WTC11 (cell line): Measurements from ENCODE around the gene TMEM236. TPM values are rescaled to one million over a fixed set of nuclear protein-coding genes. Genes with fewer than 3 reads are reported as not detected.

Experiments used
- ATAC-seq: fragments of 200-7000 bp; cut with Tn5 transposase; 2 replicates; pipeline ENCODE4 v1.10.0; 2021; ENCODE audit warnings: mild to moderate bottlenecking, moderate library complexity
- CTCF ChIA-PET: fragments of 300-600 bp; sonication (Branson Sonifier 250); formaldehyde crosslinking; loops from one replicate; lab custom pipeline; 2021; ENCODE audit warnings: antibody characterized with exemption; lab: Charles Lee
- POLR2A ChIA-PET: fragments of 350-600 bp; sonication (Branson Sonifier 250); formaldehyde crosslinking; loops from one replicate; lab custom pipeline; 2021; ENCODE audit warnings: antibody characterized with exemption; lab: Charles Lee
- DNase-seq: peaks from one replicate; pipeline ENCODE4 v3.0.0; 2021; ENCODE audit warnings: low spot score
- H3K27ac Mint-ChIP-seq: 2 replicates; pipeline ENCODE4 v1.8.0; 2021; ENCODE audit warnings: mixed read lengths
- H3K27me3 Mint-ChIP-seq: 2 replicates; pipeline ENCODE4 v1.8.0; 2021; ENCODE audit warnings: low read depth, mild to moderate bottlenecking, moderate library complexity, mixed read lengths
- H3K36me3 Mint-ChIP-seq: 2 replicates; pipeline ENCODE4 v1.8.0; 2021; ENCODE audit warnings: mixed read lengths
- H3K4me1 Mint-ChIP-seq: 2 replicates; pipeline ENCODE4 v1.8.0; 2022; ENCODE audit warnings: mixed read lengths
- H3K4me3 Mint-ChIP-seq: 2 replicates; pipeline ENCODE4 v1.8.0; 2021; ENCODE audit warnings: mild to moderate bottlenecking, moderate library complexity, mixed read lengths
- H3K9me3 Mint-ChIP-seq: 2 replicates; pipeline ENCODE4 v1.8.0; 2021; ENCODE audit warnings: mixed read lengths
- EMX1 ChIP-seq: fragments of 250-450 bp; sonication (Bioruptor Pico); IDR thresholded peaks from 2 replicates; pipeline ENCODE4 v1.8.0; 2021; ENCODE audit warnings: mild to moderate bottlenecking
- FOXP1 ChIP-seq: sonication (generic); formaldehyde crosslinking; IDR thresholded peaks from 2 replicates; pipeline ENCODE4 v1.8.0; 2022; ENCODE audit warnings: missing genetic modification reagents, mild to moderate bottlenecking, moderate library complexity, borderline replicate concordance
- IRF1 ChIP-seq: sonication (generic); formaldehyde crosslinking; IDR thresholded peaks from 2 replicates; pipeline ENCODE4 v1.8.0; 2023; ENCODE audit warnings: missing genetic modification reagents
- JUN ChIP-seq: sonication (generic); formaldehyde crosslinking; IDR thresholded peaks from 2 replicates; pipeline ENCODE4 v1.8.0; 2023; ENCODE audit warnings: mild to moderate bottlenecking, missing genetic modification reagents
- MLX ChIP-seq: sonication (generic); formaldehyde crosslinking; IDR thresholded peaks from 2 replicates; pipeline ENCODE4 v1.8.1; 2023; ENCODE audit warnings: mild to moderate bottlenecking, missing genetic modification reagents, moderate library complexity
- MXD4 ChIP-seq: fragments of 250-450 bp; sonication (Bioruptor Pico); IDR thresholded peaks from 2 replicates; pipeline ENCODE4 v1.8.0; 2021; ENCODE audit warnings: mild to moderate bottlenecking, moderate library complexity, borderline replicate concordance
- OVOL2 ChIP-seq: fragments of 250-450 bp; sonication (Bioruptor Pico); IDR thresholded peaks from 2 replicates; pipeline ENCODE4 v1.9.0; 2021; ENCODE audit warnings: mild to moderate bottlenecking, borderline replicate concordance
- RELA ChIP-seq: sonication (generic); formaldehyde crosslinking; IDR thresholded peaks from 2 replicates; pipeline ENCODE4 v1.8.1; 2022; ENCODE audit warnings: missing genetic modification reagents, mild to moderate bottlenecking, borderline replicate concordance
- SOX15 ChIP-seq: fragments of 250-450 bp; sonication (Bioruptor Pico); IDR thresholded peaks from 2 replicates; pipeline ENCODE4 v1.9.0; 2021; ENCODE audit warnings: mild to moderate bottlenecking
- USF1 ChIP-seq: sonication (generic); formaldehyde crosslinking; IDR thresholded peaks from 2 replicates; pipeline ENCODE4 v1.8.0; 2022; ENCODE audit warnings: mild to moderate bottlenecking, missing genetic modification reagents
- ZNF138 ChIP-seq: sonication (generic); formaldehyde crosslinking; conservative IDR thresholded peaks from 2 replicates; pipeline ENCODE4 v1.8.1; 2022; ENCODE audit warnings: mild to moderate bottlenecking, moderate library complexity, missing genetic modification reagents
- ZNF232 ChIP-seq: sonication (generic); formaldehyde crosslinking; IDR thresholded peaks from 2 replicates; pipeline ENCODE4 v1.8.0; 2022; ENCODE audit warnings: mild to moderate bottlenecking, missing genetic modification reagents
- ZNF317 ChIP-seq: sonication (generic); formaldehyde crosslinking; IDR thresholded peaks from 2 replicates; pipeline ENCODE4 v1.8.1; 2023; ENCODE audit warnings: low read depth, mild to moderate bottlenecking, moderate library complexity, missing genetic modification reagents, borderline replicate concordance
- ZNF423 ChIP-seq: fragments of 250-450 bp; sonication (Bioruptor Pico); IDR thresholded peaks from 2 replicates; pipeline ENCODE4 v2.1.2; 2022; ENCODE audit warnings: mild to moderate bottlenecking, moderate library complexity
- ZNF425 ChIP-seq: fragments of 250-450 bp; sonication (Bioruptor Pico); conservative IDR thresholded peaks from 2 replicates; pipeline ENCODE4 v1.9.0; 2021; ENCODE audit warnings: mild to moderate bottlenecking
- ZNF671 ChIP-seq: fragments of 250-450 bp; sonication (Bioruptor Pico); IDR thresholded peaks from 2 replicates; pipeline ENCODE4 v1.8.0; 2021; ENCODE audit warnings: mild to moderate bottlenecking
- total RNA-seq: library from RNA; stranded (reverse); gene quantifications from 3 replicates; pipeline ENCODE4 v1.2.3, GENCODE V29; 2021
- TF ChIP-seq, protein P1 (sequence below): sonication (generic); formaldehyde crosslinking; IDR thresholded peaks from 2 replicates; pipeline ENCODE4 v1.8.1; 2022; ENCODE audit warnings: low read depth, mild to moderate bottlenecking, moderate library complexity, missing genetic modification reagents, borderline replicate concordance
- TF ChIP-seq, protein P2 (sequence below): sonication (generic); formaldehyde crosslinking; IDR thresholded peaks from 2 replicates; pipeline ENCODE4 v1.8.0; 2023; ENCODE audit warnings: missing genetic modification reagents, mild to moderate bottlenecking, borderline replicate concordance
- TF ChIP-seq, protein P3 (sequence below): fragments of 200-600 bp; IDR thresholded peaks from 2 replicates; pipeline ENCODE4 v1.8.0; 2022; ENCODE audit warnings: antibody characterized with exemption

The TMEM236 gene
- total RNA-seq, 1 experiment from 2014 or later = 0.04 TPM

GRCh38 chr10:17802976-17803375 lies 51.0 kb downstream of the TMEM236 start:
- Mint-ChIP-seq H3K9me3 (no peaks in the 10 kb centered on the region), H3K4me1 (no peaks in the 10 kb centered on the region), H3K27ac (no peak overlapping the region), H3K36me3 (no peaks in the 10 kb centered on the region), H3K4me3 (no peak overlapping the region), H3K27me3 (no peaks in the 10 kb centered on the region)
- ChIA-PET POLR2A (no interaction called here), CTCF (no interaction called here)
- ATAC-seq (no peak), DNase-seq (no peak)
- TF ChIP-seq ZNF425 (no peak), ZNF232 (no peak), JUN (no peak), IRF1 (CRISPR knock-in tag) (no peak), ZNF671 (CRISPR knock-in tag) (no peak), ZNF317 (CRISPR knock-in tag) (no peak), USF1 (CRISPR knock-in tag) (no peak), MXD4 (no peak), FOXP1 (CRISPR knock-in tag) (no peak), EMX1 (no peak), SOX15 (CRISPR knock-in tag) (no peak), ZNF423 (CRISPR knock-in tag) (no peak)
- TF ChIP-seq, protein P1, sequence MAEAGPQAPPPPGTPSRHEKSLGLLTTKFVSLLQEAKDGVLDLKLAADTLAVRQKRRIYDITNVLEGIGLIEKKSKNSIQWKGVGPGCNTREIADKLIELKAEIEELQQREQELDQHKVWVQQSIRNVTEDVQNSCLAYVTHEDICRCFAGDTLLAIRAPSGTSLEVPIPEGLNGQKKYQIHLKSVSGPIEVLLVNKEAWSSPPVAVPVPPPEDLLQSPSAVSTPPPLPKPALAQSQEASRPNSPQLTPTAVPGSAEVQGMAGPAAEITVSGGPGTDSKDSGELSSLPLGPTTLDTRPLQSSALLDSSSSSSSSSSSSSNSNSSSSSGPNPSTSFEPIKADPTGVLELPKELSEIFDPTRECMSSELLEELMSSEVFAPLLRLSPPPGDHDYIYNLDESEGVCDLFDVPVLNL (CRISPR knock-in tag) = no peak
- TF ChIP-seq, protein P2, sequence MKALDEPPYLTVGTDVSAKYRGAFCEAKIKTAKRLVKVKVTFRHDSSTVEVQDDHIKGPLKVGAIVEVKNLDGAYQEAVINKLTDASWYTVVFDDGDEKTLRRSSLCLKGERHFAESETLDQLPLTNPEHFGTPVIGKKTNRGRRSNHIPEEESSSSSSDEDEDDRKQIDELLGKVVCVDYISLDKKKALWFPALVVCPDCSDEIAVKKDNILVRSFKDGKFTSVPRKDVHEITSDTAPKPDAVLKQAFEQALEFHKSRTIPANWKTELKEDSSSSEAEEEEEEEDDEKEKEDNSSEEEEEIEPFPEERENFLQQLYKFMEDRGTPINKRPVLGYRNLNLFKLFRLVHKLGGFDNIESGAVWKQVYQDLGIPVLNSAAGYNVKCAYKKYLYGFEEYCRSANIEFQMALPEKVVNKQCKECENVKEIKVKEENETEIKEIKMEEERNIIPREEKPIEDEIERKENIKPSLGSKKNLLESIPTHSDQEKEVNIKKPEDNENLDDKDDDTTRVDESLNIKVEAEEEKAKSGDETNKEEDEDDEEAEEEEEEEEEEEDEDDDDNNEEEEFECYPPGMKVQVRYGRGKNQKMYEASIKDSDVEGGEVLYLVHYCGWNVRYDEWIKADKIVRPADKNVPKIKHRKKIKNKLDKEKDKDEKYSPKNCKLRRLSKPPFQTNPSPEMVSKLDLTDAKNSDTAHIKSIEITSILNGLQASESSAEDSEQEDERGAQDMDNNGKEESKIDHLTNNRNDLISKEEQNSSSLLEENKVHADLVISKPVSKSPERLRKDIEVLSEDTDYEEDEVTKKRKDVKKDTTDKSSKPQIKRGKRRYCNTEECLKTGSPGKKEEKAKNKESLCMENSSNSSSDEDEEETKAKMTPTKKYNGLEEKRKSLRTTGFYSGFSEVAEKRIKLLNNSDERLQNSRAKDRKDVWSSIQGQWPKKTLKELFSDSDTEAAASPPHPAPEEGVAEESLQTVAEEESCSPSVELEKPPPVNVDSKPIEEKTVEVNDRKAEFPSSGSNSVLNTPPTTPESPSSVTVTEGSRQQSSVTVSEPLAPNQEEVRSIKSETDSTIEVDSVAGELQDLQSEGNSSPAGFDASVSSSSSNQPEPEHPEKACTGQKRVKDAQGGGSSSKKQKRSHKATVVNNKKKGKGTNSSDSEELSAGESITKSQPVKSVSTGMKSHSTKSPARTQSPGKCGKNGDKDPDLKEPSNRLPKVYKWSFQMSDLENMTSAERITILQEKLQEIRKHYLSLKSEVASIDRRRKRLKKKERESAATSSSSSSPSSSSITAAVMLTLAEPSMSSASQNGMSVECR (CRISPR knock-in tag) = no peak

DNA sequence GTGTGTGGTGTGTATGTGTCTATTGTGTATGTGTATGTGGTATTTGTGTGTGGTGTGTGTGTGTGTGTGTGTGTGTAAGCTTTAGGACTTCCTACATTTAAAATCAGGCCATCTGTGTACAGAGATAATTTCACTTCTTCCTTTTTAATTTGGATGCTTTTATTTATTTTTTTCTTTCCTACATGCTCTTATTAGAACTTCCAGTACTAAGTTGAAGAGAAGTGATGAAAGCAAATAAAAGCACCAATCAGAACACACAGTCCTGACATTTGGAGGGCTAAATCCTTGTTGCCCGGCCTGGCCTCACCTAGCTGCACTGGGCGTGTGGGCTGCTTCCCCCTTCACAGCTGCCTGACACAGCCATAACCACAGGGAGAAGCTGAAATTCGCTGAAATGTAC lies 53.3 kb downstream of the TMEM236 start:
- ATAC-seq = no peak
- DNase-seq = no peak
- POLR2A ChIA-PET = no interaction called here
- Mint-ChIP-seq H3K9me3 (no peaks in the 10 kb centered on the region), H3K27me3 (no peaks in the 10 kb centered on the region), H3K4me3 (no peak overlapping the region), H3K27ac (no peak overlapping the region), H3K36me3 (no peaks in the 10 kb centered on the region), H3K4me1 (peaks cover 11% of the 10 kb centered on the region)
- CTCF ChIA-PET = no interaction called here
- no peak for TF ChIP-seq ZNF671 (CRISPR knock-in tag)
- no peak for TF ChIP-seq ZNF423 (CRISPR knock-in tag)
- TF ChIP-seq MXD4 = no peak
- no peak for TF ChIP-seq OVOL2 (CRISPR knock-in tag)
- TF ChIP-seq MLX (CRISPR knock-in tag) = no peak
- TF ChIP-seq RELA (CRISPR knock-in tag) = no peak
- TF ChIP-seq ZNF425 = no peak
- TF ChIP-seq, protein P1 (CRISPR knock-in tag) = no peak
- TF ChIP-seq, protein P3, sequence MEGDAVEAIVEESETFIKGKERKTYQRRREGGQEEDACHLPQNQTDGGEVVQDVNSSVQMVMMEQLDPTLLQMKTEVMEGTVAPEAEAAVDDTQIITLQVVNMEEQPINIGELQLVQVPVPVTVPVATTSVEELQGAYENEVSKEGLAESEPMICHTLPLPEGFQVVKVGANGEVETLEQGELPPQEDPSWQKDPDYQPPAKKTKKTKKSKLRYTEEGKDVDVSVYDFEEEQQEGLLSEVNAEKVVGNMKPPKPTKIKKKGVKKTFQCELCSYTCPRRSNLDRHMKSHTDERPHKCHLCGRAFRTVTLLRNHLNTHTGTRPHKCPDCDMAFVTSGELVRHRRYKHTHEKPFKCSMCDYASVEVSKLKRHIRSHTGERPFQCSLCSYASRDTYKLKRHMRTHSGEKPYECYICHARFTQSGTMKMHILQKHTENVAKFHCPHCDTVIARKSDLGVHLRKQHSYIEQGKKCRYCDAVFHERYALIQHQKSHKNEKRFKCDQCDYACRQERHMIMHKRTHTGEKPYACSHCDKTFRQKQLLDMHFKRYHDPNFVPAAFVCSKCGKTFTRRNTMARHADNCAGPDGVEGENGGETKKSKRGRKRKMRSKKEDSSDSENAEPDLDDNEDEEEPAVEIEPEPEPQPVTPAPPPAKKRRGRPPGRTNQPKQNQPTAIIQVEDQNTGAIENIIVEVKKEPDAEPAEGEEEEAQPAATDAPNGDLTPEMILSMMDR = no peak
- no peak for TF ChIP-seq ZNF138 (CRISPR knock-in tag)
